Activated CD8-positive, alpha-beta T cell treated with anti-CD3 and anti-CD28 coated beads for 36 hours (primary cell): ENCODE measurements around the gene DLD. TPM values are rescaled to one million over a fixed set of nuclear protein-coding genes. Genes with fewer than 3 reads are reported as not detected.
"Not testable (repeated sequence)": the region's sequence is repeated elsewhere in the genome, so short reads cannot be mapped to it uniquely, and the experiment has no call there.

ENCODE experiments used
- ATAC-seq: fragments of 200-7000 bp; cut with Tn5 transposase; one replicate; pipeline ENCODE4 v1.10.0; 2021; ENCODE audit warnings: mild to moderate bottlenecking, moderate library complexity
- CTCF ChIA-PET: fragments of 350-600 bp; sonication (Branson Sonifier 250); formaldehyde crosslinking; loops from one replicate; lab custom pipeline; 2021; ENCODE audit warnings: antibody characterized with exemption; lab: Charles Lee
- POLR2A ChIA-PET: fragments of 350-600 bp; sonication (Branson Sonifier 250); formaldehyde crosslinking; loops from one replicate; lab custom pipeline; 2021; ENCODE audit warnings: antibody characterized with exemption; lab: Charles Lee
- DNase-seq: peaks from one replicate; pipeline ENCODE4 v3.0.0-alpha.2; 2020
- H3K27ac Mint-ChIP-seq: one replicate; pipeline ENCODE4 v1.8.0; 2021; ENCODE audit warnings: mild to moderate bottlenecking, mixed read lengths
- H3K27me3 Mint-ChIP-seq: one replicate; pipeline ENCODE4 v1.8.0; 2021; ENCODE audit warnings: mixed read lengths
- H3K36me3 Mint-ChIP-seq: one replicate; pipeline ENCODE4 v1.8.0; 2021; ENCODE audit warnings: low read depth, mixed read lengths
- H3K4me1 Mint-ChIP-seq: one replicate; pipeline ENCODE4 v1.8.0; 2021; ENCODE audit warnings: low read depth, mixed read lengths
- H3K4me3 Mint-ChIP-seq: one replicate; pipeline ENCODE4 v1.8.0; 2021; ENCODE audit warnings: mild to moderate bottlenecking, moderate library complexity, mixed read lengths
- H3K9me3 Mint-ChIP-seq: one replicate; pipeline ENCODE4 v1.8.0; 2021; ENCODE audit warnings: mixed read lengths
- intact Hi-C: fragments of 100-400 bp; cut with micrococcal nuclease; formaldehyde crosslinking; loops from one replicate; pipeline ENCODE4 v1.10.0; 2022
- total RNA-seq, 2 experiments: library from RNA; stranded (reverse); gene quantifications; one replicate each; pipeline ENCODE4 v1.2.3, GENCODE V29; 2021
- TF ChIP-seq, protein P1 (sequence below): fragments of 200-600 bp; IDR thresholded peaks from one replicate; pipeline ENCODE4 v1.8.0; 2022; ENCODE audit warnings: antibody characterized with exemption, mild to moderate bottlenecking

Gene DLD
- total RNA-seq, 2 experiments from 2014 or later, result 99.8 to 102 TPM

DNA sequence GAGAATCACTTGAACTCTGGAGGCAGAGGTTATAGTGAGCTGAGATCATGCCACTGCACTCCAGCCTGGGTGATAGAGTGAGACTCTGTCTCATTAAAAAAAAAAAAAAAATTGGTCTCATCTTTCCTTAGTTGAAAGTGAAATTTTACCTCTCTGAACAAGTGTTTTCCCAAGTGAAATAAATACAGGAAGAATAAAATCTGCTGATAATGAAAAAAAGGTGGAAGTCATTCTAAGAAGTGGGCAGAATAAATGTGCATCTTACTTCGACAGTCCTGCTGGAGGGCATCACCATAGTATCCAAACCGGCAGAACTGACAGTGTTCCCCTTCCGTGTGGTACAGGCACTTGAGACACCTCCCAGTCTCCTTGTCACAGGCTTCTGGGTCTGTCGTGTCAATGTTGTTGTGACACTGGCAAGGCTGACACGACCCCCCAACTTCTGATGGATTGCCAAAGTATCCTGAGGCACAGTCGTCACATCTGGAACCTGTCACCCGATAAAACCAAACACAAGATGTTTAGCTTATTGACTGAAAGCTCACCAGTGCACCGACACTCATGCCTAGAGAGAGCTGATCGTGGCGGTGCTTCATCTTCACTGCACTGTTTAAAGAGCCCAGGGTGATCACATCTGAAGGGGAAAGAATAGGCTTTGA is 62.4 kb downstream of the DLD start:
- Mint-ChIP-seq H3K9me3 (no peaks in the 10 kb centered on the region), H3K27me3 (peaks cover 4% of the 10 kb centered on the region), H3K27ac (no peak overlapping the region), H3K36me3 (no peaks in the 10 kb centered on the region), H3K4me1 (no peaks in the 10 kb centered on the region), H3K4me3 (no peak overlapping the region)
- TF ChIP-seq, protein P1, sequence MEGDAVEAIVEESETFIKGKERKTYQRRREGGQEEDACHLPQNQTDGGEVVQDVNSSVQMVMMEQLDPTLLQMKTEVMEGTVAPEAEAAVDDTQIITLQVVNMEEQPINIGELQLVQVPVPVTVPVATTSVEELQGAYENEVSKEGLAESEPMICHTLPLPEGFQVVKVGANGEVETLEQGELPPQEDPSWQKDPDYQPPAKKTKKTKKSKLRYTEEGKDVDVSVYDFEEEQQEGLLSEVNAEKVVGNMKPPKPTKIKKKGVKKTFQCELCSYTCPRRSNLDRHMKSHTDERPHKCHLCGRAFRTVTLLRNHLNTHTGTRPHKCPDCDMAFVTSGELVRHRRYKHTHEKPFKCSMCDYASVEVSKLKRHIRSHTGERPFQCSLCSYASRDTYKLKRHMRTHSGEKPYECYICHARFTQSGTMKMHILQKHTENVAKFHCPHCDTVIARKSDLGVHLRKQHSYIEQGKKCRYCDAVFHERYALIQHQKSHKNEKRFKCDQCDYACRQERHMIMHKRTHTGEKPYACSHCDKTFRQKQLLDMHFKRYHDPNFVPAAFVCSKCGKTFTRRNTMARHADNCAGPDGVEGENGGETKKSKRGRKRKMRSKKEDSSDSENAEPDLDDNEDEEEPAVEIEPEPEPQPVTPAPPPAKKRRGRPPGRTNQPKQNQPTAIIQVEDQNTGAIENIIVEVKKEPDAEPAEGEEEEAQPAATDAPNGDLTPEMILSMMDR, result no peak
- CTCF ChIA-PET, result interaction anchor here (1.0 kb wide), 1 partner anchor 30 kb away, joined by 3 read pairs; no protein-coding TSS in a partner anchor
- intact Hi-C loops, result no loop called here
- ATAC-seq, result no peak
- DNase-seq, result no peak
- POLR2A ChIA-PET, result interaction anchor here (0.7 kb wide), 1 partner anchor 439 kb away, joined by 3 read pairs; no protein-coding TSS in a partner anchor

DNA sequence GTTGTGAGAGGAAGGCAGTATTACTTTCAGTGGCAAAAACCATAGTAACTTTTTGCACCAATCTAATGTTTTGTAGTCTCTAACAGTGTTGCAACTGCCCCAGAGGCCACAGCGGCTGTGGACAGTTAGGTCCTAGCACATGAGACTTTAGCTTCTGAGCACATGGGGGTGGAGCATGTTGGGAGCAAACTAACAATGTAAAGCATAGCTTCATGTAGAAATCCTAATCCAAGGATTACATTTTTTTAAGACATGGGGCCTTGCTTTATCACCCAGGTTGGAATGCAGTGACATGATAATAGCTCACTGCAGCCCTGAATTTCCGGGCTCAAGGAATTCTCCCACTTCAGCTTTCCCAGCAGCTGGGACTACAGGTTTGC is 62.9 kb downstream of the DLD start:
- peaks cover 5% of the 10 kb centered on the region for H3K27me3 Mint-ChIP-seq
- ChIA-PET CTCF (no interaction called here), POLR2A (interaction anchor here (0.7 kb wide), 1 partner anchor 440 kb away, joined by 3 read pairs; no protein-coding TSS in a partner anchor)
- intact Hi-C loops, result no loop called here
- no peak for ATAC-seq
- H3K4me1 Mint-ChIP-seq, result no peaks in the 10 kb centered on the region
- no peak overlapping the region for H3K27ac Mint-ChIP-seq
- H3K36me3 Mint-ChIP-seq, result no peaks in the 10 kb centered on the region
- no peak overlapping the region for H3K4me3 Mint-ChIP-seq
- TF ChIP-seq, protein P1, result no peak
- no peaks in the 10 kb centered on the region for H3K9me3 Mint-ChIP-seq
- no peak for DNase-seq

DNA sequence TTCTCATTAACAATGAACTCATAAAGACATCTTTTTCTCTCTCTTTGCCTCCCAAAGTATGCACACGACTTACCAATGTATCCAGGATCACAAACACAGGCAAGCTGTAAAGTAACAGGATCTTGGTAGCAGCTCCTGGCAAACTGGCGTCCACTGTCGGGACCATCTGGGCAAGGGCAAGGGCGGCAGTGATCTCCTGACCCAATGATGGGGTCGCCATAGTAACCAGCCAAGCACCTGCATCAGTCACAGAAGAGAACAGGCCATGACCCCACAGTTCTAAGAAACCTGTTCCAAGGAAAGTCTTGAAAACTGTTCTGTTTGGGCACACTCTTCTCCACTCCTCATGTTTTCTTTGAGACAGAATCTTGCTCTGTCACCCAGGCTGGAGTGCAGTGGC is 64.4 kb downstream of the DLD start:
- ChIA-PET CTCF (interaction anchor here (0.8 kb wide), 1 partner anchor 27 kb away, joined by 3 read pairs; no protein-coding TSS in a partner anchor), POLR2A (no interaction called here)
- Mint-ChIP-seq H3K4me3 (no peak overlapping the region), H3K4me1 (no peaks in the 10 kb centered on the region), H3K36me3 (no peaks in the 10 kb centered on the region), H3K9me3 (no peaks in the 10 kb centered on the region), H3K27ac (no peak overlapping the region), H3K27me3 (peaks cover 7% of the 10 kb centered on the region)
- intact Hi-C loops, result no loop called here
- no peak for DNase-seq
- ATAC-seq, result no peak
- TF ChIP-seq, protein P1, result no peak

DNA sequence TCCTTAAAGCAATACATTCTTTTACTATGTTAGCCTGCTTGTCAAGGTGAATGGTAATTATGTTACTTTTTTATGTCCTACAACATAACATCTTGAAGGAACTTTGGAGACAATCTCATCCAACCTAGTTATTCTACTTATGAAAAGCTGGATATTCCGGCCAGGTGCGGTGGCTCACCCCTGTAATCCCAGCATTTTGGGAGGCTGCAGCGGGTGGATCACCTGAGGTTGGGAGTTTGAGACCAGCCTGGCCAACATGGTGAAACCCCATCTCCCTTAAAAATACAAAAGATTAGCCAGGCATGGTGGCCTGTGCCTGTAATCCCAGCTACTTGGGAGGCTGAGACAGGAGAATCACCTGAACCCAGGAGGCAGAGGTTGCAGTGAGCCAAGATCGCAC is 66.0 kb downstream of the DLD start:
- H3K9me3 Mint-ChIP-seq, POLR2A ChIA-PET, H3K27me3 Mint-ChIP-seq, H3K36me3 Mint-ChIP-seq, H3K27ac Mint-ChIP-seq, CTCF ChIA-PET, intact Hi-C loops, DNase-seq, H3K4me3 Mint-ChIP-seq, H3K4me1 Mint-ChIP-seq, ATAC-seq: not testable (repeated sequence)

DNA sequence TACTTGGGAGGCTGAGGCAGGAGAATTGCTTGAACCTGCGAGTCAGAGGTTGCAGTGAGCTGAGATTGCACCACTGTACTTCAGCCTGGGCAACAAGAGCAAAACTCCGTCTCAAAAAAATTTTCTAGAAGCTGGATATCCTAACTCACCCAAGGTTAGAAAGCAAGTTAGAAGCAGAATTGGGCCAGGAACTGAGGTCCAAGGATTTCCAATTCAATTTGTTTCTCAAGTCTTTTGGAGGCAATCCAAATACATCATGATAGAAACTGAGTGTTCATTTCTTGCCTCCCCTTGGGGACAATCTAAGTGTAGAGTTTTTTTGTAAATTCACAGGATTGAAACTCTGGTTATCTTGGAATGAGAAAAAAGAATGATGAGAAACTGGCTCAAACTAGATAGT is 66.5 kb downstream of the DLD start:
- no peak overlapping the region for H3K4me3 Mint-ChIP-seq
- peaks cover 7% of the 10 kb centered on the region for H3K27me3 Mint-ChIP-seq
- no peak overlapping the region for H3K27ac Mint-ChIP-seq
- no peaks in the 10 kb centered on the region for H3K4me1 Mint-ChIP-seq
- no peaks in the 10 kb centered on the region for H3K36me3 Mint-ChIP-seq
- intact Hi-C loops, result no loop called here
- ChIA-PET POLR2A (no interaction called here), CTCF (no interaction called here)
- TF ChIP-seq, protein P1, result no peak
- no peaks in the 10 kb centered on the region for H3K9me3 Mint-ChIP-seq
- ATAC-seq (no peak), DNase-seq (no peak)
